Measurements from ENCODE around the gene PDPK1.
"Not testable (repeated sequence)": the region's sequence is repeated elsewhere in the genome, so short reads cannot be mapped to it uniquely, and the experiment has no call there.

PDPK1 gene

GRCh38 chr16:2541409-2541808 lies 3.6 kb downstream of the PDPK1 start:
- H3K36me3 ChIP-seq, H3K27me3 ChIP-seq, H3K9me3 ChIP-seq, H3K4me3 ChIP-seq, H3K9ac ChIP-seq, H3K27ac ChIP-seq: not testable (repeated sequence)
- H3K4me1 ChIP-seq, result peaks cover 54% of the 10 kb centered on the region
- peaks cover 71% of the 10 kb centered on the region for H4K20me1 ChIP-seq
- peak overlapping the region; percentile 19; the same call in 1 of the 2 replicates for H3K4me2 ChIP-seq

- H3K4me3 ChIP-seq, H3K9me3 ChIP-seq, H3K4me2 ChIP-seq, H3K36me3 ChIP-seq, H3K9ac ChIP-seq, H3K27ac ChIP-seq, H3K27me3 ChIP-seq: not testable (repeated sequence)
- Histone ChIP-seq H3K4me1 (peaks cover 46% of the 10 kb centered on the region), H4K20me1 (peaks cover 70% of the 10 kb centered on the region)
Measured at GRCh38 chr16:2543771-2544170, 6.0 kb downstream of the PDPK1 start.

GRCh38 chr16:2550283-2550878 lies 12.6 kb downstream of the PDPK1 start:
- H3K27ac ChIP-seq, H3K4me3 ChIP-seq, H3K27me3 ChIP-seq: not testable (repeated sequence)

GRCh38 chr16:2551420-2551889 lies 13.6 kb downstream of the PDPK1 start:
- TF ChIP-seq Cebpa-rat (IDR thresholded peaks at IDR 0.05), result 0 out of 2 replicates have a peak, but pooled peaks have one; percentile 22
- not testable (repeated sequence) for H4K20me1 ChIP-seq, H3K4me2 ChIP-seq, H3K27ac ChIP-seq, H3K9me3 ChIP-seq, H3K4me1 ChIP-seq, H3K4me3 ChIP-seq, H3K36me3 ChIP-seq, H3K27me3 ChIP-seq, H3K9ac ChIP-seq

More at GRCh38 chr16:2550283-2550878, 12.6 kb downstream of the PDPK1 start:
- H3K9ac ChIP-seq, H3K4me2 ChIP-seq, H3K36me3 ChIP-seq, H3K9me3 ChIP-seq: not testable (repeated sequence)
- Histone ChIP-seq H4K20me1 (peaks cover 20% of the 10 kb centered on the region), H3K4me1 (peaks cover 13% of the 10 kb centered on the region; the same call in 1 of the 2 replicates)

- H3K4me3 ChIP-seq, H3K36me3 ChIP-seq, H4K20me1 ChIP-seq, H3K4me2 ChIP-seq, H3K9ac ChIP-seq, H3K9me3 ChIP-seq, H3K27ac ChIP-seq, H3K27me3 ChIP-seq, H3K4me1 ChIP-seq: not testable (repeated sequence)
Measured at GRCh38 chr16:2554709-2555425, 17.0 kb downstream of the PDPK1 start.

GRCh38 chr16:2557150-2557549 lies 19.3 kb downstream of the PDPK1 start:
- H4K20me1 ChIP-seq, H3K9ac ChIP-seq, H3K27ac ChIP-seq, H3K36me3 ChIP-seq, H3K4me2 ChIP-seq, H3K9me3 ChIP-seq, H3K4me3 ChIP-seq, H3K4me1 ChIP-seq, H3K27me3 ChIP-seq: not testable (repeated sequence)

- H4K20me1 ChIP-seq, H3K4me1 ChIP-seq, H3K27ac ChIP-seq, H3K9ac ChIP-seq, H3K9me3 ChIP-seq, H3K36me3 ChIP-seq, H3K27me3 ChIP-seq, H3K4me3 ChIP-seq: not testable (repeated sequence)
- H3K4me2 ChIP-seq, result 0 out of 2 replicates have a peak overlapping the region, but pooled peaks have one; percentile 30
Measured at GRCh38 chr16:2560131-2560797, 22.4 kb downstream of the PDPK1 start.

- H4K20me1 ChIP-seq, H3K27me3 ChIP-seq, H3K4me1 ChIP-seq, H3K9ac ChIP-seq, H3K4me3 ChIP-seq, H3K36me3 ChIP-seq, H3K4me2 ChIP-seq, H3K9me3 ChIP-seq, H3K27ac ChIP-seq: not testable (repeated sequence)
Measured at GRCh38 chr16:2560798-2561133, 22.9 kb downstream of the PDPK1 start.

GRCh38 chr16:2567506-2567905 lies 29.7 kb downstream of the PDPK1 start:
- not testable (repeated sequence) for H3K27ac ChIP-seq, H3K4me3 ChIP-seq

GRCh38 chr16:2568573-2568972 lies 30.8 kb downstream of the PDPK1 start:
- H3K27me3 ChIP-seq, H4K20me1 ChIP-seq, H3K4me1 ChIP-seq: not testable (repeated sequence)

More at GRCh38 chr16:2567506-2567905, 29.7 kb downstream of the PDPK1 start:
- H3K9me3 ChIP-seq, H4K20me1 ChIP-seq, H3K27me3 ChIP-seq, H3K4me1 ChIP-seq, H3K4me2 ChIP-seq, H3K9ac ChIP-seq, H3K36me3 ChIP-seq: not testable (repeated sequence)

GRCh38 chr16:2572704-2573103 lies 34.9 kb downstream of the PDPK1 start:
- not testable (repeated sequence) for H4K20me1 ChIP-seq, H3K4me3 ChIP-seq, H3K4me2 ChIP-seq, H3K27ac ChIP-seq, H3K36me3 ChIP-seq, H3K9me3 ChIP-seq, H3K4me1 ChIP-seq, H3K9ac ChIP-seq, H3K27me3 ChIP-seq

More at GRCh38 chr16:2568573-2568972, 30.8 kb downstream of the PDPK1 start:
- not testable (repeated sequence) for H3K4me3 ChIP-seq, H3K9ac ChIP-seq, H3K9me3 ChIP-seq, H3K27ac ChIP-seq, H3K36me3 ChIP-seq, H3K4me2 ChIP-seq

- not testable (repeated sequence) for H3K9ac ChIP-seq, H3K4me3 ChIP-seq, H3K4me1 ChIP-seq, H4K20me1 ChIP-seq, H3K4me2 ChIP-seq, H3K36me3 ChIP-seq, H3K27me3 ChIP-seq, H3K9me3 ChIP-seq, H3K27ac ChIP-seq
Measured at GRCh38 chr16:2575839-2576238, 38.0 kb downstream of the PDPK1 start.

GRCh38 chr16:2577044-2577443 lies 39.2 kb downstream of the PDPK1 start:
- H3K27ac ChIP-seq, H3K27me3 ChIP-seq, H3K4me3 ChIP-seq, H3K9ac ChIP-seq, H3K4me2 ChIP-seq, H3K4me1 ChIP-seq, H3K9me3 ChIP-seq, H3K36me3 ChIP-seq, H4K20me1 ChIP-seq: not testable (repeated sequence)

- not testable (repeated sequence) for H4K20me1 ChIP-seq, H3K27me3 ChIP-seq, H3K36me3 ChIP-seq, H3K9ac ChIP-seq, H3K4me1 ChIP-seq, H3K4me2 ChIP-seq, H3K27ac ChIP-seq, H3K4me3 ChIP-seq, H3K9me3 ChIP-seq
Measured at GRCh38 chr16:2578905-2579304, 41.1 kb downstream of the PDPK1 start.
